ENCODE results near the gene PDCD6IP.

GRCh38 chr3:33826206-33826605, 27.8 kb downstream of the PDCD6IP start:
- TF ChIP-seq CTCF (IDR thresholded peaks at IDR 0.05) (no peak), POLR2AphosphoS5 (IDR thresholded peaks at IDR 0.05) (no peak), EP300 (IDR thresholded peaks at IDR 0.05) (no peak), POLR2A (IDR thresholded peaks at IDR 0.05) (no peak)
